GM19099 (cell line): ENCODE measurements around the gene MYCBP2.

Experiments used
- POLR2A ChIP-seq: IDR thresholded peaks from 3 replicates; pipeline ENCODE4 v1.6.1; 2011; ENCODE audit warnings: low read depth; ENCODE audit not compliant: insufficient read length; ENCODE audit errors: extremely low read depth

Gene MYCBP2

GRCh38 chr13:77047649-77048343, 279.1 kb downstream of the MYCBP2 start:
- no peak for TF ChIP-seq POLR2A

- no peak for TF ChIP-seq POLR2A
These were observed 284.2 kb downstream of the MYCBP2 start for GRCh38 chr13:77042566-77043177.

- no peak for TF ChIP-seq POLR2A
These were observed 286.1 kb downstream of the MYCBP2 start for GRCh38 chr13:77040835-77041234.

GRCh38 chr13:77040076-77040475, 286.8 kb downstream of the MYCBP2 start:
- no peak for TF ChIP-seq POLR2A

GRCh38 chr13:77038907-77039480, 287.9 kb downstream of the MYCBP2 start:
- no peak for TF ChIP-seq POLR2A

GRCh38 chr13:77036279-77036678, 290.6 kb downstream of the MYCBP2 start:
- TF ChIP-seq POLR2A, result no peak

GRCh38 chr13:77034881-77035280, 292.0 kb downstream of the MYCBP2 start:
- no peak for TF ChIP-seq POLR2A

GRCh38 chr13:77033717-77034302, 293.1 kb downstream of the MYCBP2 start:
- TF ChIP-seq POLR2A, result no peak

GRCh38 chr13:77031656-77032243, 295.1 kb downstream of the MYCBP2 start:
- no peak for TF ChIP-seq POLR2A

GRCh38 chr13:77029436-77029835, 297.5 kb downstream of the MYCBP2 start:
- no peak for TF ChIP-seq POLR2A

- no peak for TF ChIP-seq POLR2A
These were observed 298.7 kb downstream of the MYCBP2 start for GRCh38 chr13:77028202-77028601.

GRCh38 chr13:77026861-77027621, 299.9 kb downstream of the MYCBP2 start, which contains the start of gene FBXL3:
FBXL3 (minus strand) TSS chr13:77027159; CDS start chr13:77021860, 5,299 bp downstream.
- TF ChIP-seq POLR2A, result peak; percentile 88

- TF ChIP-seq POLR2A, result peak; percentile 46
These were observed 300.5 kb downstream of the MYCBP2 start for GRCh38 chr13:77026255-77026860.

GRCh38 chr13:77022341-77022740, 304.6 kb downstream of the MYCBP2 start:
- TF ChIP-seq POLR2A, result no peak
